Activated T-cell treated with anti-CD3 and anti-CD28 coated beads for 1 hour (primary cell): ENCODE results near the gene LRRC7.

ENCODE experiments used
- DNase-seq: peaks from one replicate; pipeline ENCODE4 v3.0.0-alpha.2; 2020; ENCODE audit warnings: low read depth

Gene LRRC7

DNA sequence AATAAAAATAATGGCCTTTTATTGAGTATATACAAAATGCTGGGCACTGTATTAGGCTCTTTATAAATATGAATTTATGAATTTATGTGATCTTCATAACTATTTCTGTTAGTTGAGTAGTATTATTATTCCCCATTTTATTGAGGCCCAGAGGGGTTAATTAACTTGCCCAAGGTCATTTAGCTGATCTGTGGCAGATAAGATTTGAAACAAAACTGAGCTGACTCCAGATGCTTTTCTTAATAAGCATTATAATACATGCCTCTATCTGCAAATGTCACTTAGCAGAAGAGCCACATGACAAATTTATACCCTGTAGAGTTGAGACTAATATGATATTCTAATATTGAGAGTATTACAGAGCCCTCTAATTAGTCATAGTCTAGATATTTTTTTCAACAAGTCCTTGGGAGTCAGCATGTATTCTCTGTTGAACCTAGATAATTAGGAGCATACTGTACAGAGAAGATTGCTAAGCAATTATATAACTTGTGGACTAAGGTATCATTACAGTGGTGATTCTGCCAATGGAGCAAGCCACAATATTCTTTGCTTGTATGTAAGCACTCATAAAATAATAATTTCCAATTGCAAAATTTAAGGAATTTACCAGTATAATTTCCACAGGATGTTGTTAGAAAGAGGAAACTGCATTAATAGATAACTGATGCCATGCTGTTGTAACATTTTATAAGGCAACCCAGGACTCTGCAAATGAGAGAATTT lies 525.7 kb downstream of the LRRC7 start:
- no peak for DNase-seq

DNA sequence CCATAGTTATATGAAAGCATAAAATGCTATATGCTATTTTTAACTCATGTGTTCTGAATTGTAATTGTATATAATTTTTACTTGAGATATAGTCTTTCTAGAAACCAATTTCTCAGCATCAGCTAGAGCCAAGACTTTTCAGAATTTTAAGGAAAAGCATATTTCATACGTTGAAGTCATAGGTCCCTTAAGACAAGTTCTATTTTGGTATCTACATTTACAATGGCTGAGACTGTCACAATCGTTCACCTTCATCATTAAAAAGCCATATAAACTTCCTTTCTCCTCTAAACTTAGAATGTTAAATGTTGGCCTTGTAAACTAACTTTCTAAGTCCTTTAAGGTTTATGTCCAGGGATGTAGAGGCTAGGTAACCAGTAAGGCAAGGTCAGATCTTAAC lies 533.5 kb downstream of the LRRC7 start:
- DNase-seq = no peak

DNA sequence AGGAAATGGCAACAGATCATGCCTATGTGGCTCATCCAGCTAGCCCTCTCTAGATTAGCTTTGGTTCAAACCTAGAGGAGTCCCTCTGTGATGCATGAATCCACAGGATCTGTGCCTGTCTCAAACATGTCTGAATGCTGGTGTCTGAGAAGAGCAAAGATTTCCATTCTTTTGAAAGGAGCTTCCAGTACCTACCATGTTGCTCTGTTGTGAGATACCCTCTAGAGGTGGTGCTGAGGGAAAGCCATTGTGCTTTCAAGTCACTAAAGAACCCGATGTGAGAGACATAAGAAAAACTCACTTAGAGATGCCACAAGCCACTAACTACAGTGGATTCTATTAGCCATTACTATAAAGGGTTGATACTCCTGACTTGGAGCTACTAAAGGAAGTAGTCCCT lies 534.1 kb downstream of the LRRC7 start:
- no peak for DNase-seq

DNA sequence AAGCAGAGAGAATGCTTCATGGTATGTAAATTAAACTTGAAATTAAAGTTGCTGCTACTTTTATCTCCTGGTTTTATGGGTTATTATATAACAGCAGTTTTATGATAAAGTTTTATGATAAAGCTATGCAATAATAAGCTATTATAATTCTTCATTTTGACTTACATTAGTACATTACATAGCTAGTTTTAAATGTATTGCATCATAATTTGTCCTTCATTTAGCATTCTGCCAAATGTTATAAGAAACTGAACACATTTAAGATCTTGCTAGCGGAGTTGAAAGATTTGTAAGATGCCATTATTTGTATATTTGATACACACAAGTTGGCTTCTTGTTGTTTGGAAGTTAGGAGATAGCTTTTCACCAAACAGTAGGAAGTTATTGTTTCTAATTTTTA lies 536.0 kb downstream of the LRRC7 start:
- DNase-seq = no peak

DNA sequence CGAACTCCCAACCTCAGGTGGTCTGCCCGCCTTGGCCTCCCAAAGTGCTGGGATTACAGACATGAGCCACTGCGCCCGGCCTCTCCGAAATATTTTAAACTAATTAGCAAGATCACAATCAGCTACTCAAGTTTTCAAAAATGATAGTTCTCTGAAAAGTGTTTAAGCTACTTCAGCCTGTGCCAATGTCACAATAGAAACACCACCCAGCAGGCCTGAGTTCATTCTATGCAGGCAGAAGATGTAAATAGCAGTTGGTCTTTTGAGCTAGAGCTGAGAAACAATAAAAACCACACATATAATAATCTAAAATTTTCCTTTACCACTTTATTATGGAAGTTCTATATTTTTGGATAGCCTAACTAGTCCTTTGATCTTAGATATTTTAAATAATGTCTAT lies 541.5 kb downstream of the LRRC7 start:
- no peak for DNase-seq

DNA sequence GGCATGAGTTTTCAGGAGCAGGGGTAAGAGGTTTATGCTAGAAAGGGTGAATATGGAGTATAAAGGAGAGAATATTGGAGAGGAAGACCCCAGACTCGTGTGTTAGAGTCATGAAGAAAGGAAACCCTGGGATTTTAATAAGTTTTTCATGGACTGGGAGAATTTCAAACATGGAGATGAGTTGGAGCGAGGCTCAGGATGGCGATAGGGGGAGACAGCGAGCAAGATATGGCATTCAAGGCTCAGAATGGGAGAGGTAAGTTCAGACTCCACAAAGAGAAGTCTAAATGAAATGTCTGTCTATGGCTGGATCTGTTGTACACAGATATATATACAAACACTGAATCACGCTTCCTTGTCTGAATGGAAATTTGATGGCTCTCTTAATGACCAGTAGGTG lies 545.1 kb downstream of the LRRC7 start:
- DNase-seq = no peak

DNA sequence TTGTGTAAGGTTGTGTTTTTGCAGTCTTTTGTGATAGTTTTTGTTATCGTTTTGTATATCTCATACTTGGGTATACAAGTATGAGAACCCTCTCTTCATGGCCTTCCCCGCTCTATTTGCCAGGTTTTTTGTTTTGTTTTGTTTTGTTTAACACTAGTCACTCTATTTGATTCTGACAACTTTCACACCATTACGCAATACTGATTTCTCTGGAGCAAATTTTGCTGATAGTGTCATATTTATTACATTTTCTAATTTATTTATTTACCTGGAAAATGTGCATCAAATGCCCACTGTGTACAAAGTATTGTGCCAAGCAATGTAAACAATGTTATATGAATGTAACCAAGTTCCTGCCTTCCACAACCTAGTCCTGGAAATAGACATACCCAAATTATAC lies 547.6 kb downstream of the LRRC7 start:
- DNase-seq = no peak

DNA sequence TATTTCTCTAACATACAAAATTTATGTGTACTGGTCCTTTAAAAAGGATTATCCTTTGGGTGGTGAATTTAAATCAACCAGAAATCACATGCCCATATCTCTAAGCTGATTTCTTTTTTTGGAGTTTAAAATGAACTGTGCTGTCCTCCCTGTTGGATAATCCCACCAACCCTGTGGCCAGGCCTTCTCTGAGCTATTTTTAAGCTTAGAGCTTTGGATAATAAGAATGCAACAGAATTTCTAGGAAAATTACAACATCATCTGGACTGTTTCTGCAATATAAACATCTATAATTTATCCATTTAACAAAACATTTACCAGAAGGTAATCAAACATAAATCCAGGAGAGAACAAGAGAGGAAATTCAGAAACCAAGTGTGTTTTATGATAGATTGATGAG lies 549.3 kb downstream of the LRRC7 start:
- DNase-seq = no peak

DNA sequence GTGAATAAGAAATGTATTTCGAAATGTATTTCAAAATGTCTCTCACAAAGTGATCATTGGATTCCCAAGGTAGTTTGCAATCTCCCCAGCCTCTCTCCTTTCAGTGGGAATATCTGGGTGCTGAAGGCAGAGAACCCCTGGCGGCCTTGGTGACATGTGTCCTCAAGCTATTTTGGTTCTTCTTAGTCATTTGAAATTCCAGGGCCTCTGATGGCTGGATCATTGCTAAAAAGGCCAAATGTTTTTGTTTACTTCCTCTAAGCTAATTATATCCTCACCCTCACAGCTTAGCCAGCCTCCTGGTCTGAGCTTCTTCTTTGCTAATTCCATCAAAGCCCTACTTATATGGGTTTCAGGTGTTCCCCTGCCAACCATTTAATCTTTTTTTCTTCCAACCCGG lies 566.4 kb downstream of the LRRC7 start:
- DNase-seq = no peak

DNA sequence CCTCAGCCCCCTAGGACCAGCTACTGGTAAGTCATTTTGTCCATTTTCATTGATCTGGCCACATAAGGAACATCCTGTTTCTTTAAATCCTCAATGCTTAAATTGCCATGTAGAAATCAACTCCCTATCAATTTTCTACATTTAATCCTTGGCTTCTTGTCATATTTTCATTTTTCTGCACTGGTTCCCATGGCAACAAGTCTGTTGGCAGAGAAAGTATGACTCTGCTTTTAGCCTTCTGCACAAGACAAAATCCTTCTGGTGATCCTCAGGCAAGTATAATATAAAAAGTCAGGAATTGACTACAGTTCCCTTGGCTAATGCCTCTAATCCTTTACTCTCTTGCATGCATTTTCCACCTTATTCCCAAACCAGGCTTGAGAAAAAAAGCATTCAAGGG lies 572.6 kb downstream of the LRRC7 start:
- DNase-seq = no peak

DNA sequence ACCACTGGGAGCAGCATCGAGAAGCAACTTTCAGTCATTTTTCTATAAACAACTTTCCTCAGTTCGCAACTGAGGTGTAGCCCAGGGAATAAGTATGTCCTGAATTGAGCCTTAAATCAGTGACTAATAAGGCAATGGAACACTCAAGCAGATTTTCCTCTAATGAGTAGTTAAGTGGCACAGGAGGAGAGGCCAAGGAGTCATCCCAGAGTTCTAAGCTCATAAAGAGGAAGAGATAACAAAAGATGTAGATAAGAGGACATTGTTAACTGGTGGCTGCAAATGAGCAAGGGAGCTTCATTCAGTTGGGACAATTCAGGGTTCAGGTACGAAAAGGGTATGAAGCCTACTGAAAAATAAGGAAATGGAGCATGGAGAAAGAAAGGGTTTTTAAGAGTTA lies 573.2 kb downstream of the LRRC7 start:
- no peak for DNase-seq

DNA sequence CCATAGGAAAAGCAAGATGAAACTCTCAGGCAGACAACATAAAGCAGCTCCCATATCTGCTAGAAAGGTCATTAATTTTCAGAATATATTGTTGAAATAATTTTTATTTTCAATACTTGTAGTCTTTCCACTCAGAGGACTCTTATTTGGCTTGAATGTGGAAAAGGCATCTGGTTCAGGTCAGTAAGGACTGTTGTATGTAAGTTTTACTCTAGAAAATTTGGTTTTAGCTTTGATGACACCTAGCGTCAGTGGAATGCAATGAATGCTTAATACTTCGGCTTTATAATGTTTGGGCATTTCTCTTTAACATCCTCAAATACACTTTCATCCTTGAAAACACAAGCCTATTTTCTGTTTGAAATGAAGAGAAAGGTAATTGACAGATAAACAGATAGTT lies 574.4 kb downstream of the LRRC7 start:
- no peak for DNase-seq

DNA sequence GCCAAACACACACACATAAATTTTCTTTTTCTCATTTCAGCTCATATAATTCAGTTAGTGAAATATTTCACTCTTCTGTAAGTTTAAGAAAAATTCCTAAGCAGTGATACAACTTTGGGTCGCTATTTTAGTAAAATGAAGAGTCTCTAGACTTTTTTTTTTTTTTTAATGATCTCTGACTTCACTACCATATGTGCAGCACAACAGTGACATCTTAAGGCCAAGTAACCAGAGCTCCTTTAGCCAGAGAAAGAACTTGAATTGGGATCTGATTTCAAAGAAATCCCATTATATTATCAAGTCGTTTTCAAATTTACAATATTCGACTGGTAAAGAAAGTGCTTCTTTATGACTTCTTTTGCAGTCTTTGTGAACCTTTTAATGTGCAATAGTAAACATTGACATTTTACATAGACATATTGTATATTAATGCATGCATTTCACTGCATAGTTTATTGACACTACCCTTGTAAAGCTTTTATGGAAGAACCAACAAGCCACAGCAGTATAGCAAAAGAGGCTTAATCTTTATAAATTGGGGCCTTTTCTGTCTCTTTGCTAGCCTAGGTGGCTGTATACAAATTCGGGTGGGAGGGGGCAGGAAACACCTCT lies 575.4 kb downstream of the LRRC7 start:
- no peak for DNase-seq

DNA sequence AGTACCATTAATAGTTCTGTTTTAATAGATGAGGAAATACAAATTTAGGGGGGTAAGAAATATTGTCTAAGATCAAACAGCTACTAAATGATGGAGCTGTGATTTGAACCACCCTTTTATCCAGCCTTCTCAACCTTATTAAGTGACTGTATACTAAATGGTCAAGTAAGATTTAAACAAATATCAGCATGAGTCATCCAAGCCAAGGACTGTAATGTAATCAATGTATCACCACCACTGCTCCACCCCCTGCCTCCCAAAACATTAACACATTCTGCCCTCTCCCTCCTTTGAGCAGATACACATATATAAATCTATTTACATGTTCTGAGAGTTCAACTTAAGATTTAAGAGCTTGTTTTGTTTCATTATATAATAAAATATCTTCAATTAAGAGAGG lies 578.8 kb downstream of the LRRC7 start:
- DNase-seq = no peak

DNA sequence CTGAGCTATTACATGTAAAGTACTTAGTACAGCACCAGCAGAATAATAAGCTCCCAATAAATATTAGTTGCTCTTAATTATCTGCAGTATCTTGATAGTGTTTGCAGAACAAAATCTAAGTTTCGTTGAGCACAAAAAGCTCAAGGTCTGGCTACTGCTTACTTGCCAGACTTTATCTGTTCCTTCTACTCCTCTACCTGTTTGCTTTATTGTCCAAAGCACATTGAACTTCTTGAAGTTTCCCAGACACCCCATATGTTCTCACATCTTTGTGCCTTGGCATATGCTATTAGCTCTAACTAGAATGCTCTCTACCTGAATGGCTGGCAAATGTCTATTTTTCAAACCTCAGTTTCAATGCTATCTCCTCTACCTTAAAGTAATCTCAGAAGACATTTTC lies 582.7 kb downstream of the LRRC7 start:
- DNase-seq = no peak

DNA sequence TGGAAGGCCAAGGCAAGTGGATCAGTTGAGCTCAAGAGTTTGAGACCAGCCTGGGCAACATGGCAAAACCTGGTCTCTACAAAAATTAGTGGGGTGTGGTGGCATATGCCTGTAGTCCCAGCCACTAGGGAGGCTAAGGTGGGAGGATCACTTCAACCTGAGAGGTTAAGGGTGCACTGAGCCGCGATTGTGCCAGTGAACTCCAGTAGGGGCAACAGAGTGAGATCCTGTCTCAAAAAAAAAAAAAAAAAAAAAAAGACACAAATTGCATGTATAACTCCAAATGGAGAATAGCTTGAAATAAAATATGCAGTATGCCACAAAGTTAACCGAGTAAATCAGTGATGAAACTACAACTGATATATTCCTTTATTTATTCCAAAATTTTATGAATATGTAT lies 586.0 kb downstream of the LRRC7 start:
- no peak for DNase-seq

DNA sequence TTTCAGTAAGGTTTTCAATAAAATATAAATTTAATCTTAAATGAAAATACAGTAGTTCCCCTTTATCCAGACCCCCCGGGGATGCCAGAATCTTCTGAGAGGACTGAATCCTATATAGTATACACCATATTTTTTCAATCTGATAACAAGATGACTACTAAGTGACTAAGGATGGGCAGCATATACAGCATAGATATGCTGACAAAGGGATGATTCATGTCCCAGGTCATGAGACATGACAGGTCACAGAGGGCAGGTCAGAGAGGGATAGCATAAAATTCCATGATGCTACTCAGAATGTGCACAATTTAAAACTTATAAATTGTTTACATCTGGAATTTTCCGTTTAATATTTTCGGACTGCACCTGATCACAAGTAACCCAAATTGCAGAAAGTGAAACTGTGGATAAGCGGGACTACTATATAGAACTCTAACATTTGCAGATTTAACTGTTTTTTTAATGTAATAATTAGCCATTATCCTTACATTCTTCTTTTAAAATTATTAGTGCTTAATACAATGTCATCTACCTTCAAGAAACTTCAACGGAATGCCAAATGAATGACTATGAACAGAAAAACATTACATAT lies 588.9 kb downstream of the LRRC7 start:
- DNase-seq = no peak

DNA sequence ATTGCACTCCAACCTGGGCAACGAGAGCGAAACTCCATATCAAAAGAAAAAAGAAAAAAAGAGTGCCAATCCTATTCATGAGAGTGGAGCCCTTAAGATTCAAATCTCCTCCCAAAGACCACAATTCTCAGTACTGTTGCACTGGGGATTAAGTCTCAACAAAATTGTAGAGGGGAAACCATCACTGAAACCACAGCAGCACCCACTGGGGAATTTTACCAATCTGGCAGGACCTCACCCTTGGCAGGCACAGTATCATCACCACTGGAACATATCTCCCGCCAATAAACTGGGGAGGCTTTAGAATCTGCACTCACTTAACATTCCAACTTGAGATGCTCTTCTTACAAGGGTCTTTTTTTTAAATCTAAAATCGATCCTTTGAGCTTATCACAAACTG lies 596.6 kb downstream of the LRRC7 start:
- no peak for DNase-seq

DNA sequence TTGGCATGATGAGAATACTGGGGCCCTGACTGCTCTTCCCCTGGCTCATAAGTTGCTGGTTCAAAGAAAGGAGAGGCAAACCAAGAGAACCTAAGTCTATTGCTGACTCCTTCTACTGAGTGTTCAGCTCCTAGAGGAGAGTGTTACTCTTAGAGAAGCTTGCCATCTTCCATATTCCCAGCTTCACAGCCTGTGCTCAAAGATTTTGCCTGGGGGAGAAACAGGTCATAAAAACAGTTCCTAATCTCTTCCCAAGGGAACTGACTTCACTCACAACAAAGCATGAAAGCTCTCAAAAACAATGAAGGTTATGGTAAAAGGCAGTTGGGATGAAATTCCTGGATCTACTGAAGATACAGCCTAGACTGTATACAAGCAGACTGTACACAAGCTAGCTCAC lies 600.6 kb downstream of the LRRC7 start:
- DNase-seq = no peak

DNA sequence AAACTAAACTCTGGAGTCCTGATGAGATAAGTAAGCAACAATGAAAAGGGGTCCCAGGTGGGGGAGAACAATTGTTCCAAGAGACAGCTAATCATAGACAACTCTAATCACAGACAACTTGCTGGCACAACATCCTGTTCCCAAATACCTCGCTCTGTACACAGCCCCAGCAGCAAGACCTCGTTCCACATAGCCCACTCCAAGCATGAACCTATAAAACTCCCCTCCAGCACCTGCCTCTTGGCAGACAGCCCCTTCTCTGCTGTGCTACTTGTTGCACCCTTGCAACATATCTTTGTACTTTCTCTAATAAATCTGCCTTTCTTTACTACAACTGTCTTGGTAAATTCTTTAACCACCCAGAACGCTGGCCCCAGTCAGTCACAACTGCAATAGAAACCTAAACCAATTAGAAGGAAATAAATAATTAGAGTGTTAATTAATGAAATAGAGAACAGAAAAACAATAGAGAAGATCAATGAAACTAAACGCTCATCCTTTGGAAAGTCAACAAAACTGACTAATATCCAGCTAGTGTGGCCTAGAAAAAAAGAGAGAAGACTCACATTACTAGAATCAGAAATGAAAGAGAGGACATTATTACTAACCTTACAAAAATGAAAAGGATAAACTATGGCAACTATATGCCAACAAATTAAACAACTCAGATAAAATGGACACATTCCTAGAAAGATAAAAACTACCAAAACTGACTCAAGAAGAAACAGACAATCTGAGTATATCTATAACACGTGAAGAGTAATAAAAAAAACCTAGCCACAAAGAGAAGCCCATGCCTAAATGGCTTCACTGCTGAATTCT lies 601.5 kb downstream of the LRRC7 start:
- no peak for DNase-seq

DNA sequence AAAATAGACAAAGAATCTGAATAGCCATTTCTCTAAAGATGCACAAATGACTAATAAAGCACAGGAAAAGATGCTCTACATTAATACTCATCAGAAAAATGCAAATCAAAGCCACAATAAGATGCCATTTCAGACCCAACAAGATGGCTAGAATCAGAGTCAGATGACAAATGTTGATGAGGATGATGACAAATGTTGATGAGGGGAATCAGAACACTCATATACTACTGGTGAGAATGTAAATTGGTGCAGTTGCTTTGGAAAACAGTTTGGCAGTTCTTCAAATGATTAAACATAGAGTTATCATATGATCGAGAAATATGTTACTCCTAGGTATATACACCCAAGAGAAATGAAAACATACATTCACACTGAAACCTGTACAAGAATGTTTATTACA lies 603.8 kb downstream of the LRRC7 start:
- DNase-seq = no peak
